Stimulated activated CD8-positive, alpha-beta memory T cell treated with anti-CD3 and anti-CD28 coated beads, Interleukin-15, amount 100 ng/mL, for 24 hours (primary cell): Measurements from ENCODE around the gene ACACA.

Experiments
- DNase-seq: peaks from one replicate; pipeline ENCODE4 v3.0.0-alpha.2; 2020; ENCODE audit warnings: low read depth

ACACA gene

GRCh38 chr17:37130984-37131446 is 275.6 kb downstream of the ACACA start:
- no peak for DNase-seq

GRCh38 chr17:37124821-37125173 is 281.8 kb downstream of the ACACA start:
- DNase-seq, result no peak

DNA sequence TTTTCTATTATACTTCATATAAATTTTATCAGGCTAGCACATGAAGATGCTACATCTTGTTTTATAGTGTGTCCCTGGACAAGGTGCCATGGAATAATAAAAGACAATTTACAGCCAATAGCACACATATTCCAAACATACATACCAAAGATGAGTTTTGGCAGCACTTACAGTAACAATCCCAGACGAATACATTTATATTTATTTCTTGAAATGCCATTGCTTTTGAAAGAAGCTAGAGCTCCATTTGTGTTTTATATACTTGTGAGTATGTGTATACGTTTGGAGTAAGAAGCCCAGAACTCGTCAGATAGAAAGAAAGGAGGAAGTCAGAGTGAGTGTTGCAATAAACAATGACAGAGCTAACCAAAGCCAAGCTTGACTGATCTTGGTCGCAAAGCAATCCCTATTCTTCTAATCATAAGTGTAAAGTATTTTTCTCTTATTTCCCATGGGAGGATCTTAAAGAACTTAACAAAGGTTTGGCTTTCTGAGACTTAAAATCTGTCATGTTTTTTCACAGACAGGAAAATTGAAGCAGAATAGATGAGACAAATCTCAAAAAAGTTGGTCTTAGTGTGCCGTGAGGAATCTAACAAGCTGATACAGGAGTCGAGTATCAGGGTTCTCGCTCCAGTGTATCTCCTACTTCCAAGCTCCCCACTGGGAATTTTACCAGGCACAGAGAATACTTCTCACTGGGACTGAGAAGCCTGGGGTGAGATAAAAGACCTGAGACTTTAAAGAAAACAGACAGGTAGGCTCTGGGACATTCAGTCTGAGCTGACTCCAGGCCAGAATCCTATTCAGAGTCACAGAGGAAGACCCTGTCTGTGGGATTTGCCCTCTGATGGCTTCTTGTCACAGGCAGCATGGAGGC is 282.5 kb downstream of the ACACA start:
- no peak for DNase-seq

DNA sequence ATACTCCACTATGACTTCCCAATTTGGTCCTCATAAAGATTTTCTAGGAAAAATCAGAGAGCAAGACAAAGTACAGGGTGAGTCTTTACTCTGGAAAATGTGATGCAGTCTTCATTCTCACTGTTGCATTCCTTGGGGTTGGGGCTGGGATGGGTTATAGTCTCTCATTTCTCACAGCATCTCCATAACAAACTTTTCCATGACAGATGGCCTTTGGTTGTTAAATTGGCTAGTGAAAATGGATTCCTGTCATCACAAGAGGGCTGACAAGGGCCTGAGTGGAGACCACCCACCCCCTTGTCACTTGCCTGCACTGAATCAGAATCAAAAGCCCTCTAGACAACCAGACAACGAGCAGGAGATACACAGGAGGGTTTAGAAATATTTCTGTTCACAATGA is 283.2 kb downstream of the ACACA start:
- no peak for DNase-seq

- no peak for DNase-seq
Measured at GRCh38 chr17:37121616-37122015, 285.0 kb downstream of the ACACA start.

DNA sequence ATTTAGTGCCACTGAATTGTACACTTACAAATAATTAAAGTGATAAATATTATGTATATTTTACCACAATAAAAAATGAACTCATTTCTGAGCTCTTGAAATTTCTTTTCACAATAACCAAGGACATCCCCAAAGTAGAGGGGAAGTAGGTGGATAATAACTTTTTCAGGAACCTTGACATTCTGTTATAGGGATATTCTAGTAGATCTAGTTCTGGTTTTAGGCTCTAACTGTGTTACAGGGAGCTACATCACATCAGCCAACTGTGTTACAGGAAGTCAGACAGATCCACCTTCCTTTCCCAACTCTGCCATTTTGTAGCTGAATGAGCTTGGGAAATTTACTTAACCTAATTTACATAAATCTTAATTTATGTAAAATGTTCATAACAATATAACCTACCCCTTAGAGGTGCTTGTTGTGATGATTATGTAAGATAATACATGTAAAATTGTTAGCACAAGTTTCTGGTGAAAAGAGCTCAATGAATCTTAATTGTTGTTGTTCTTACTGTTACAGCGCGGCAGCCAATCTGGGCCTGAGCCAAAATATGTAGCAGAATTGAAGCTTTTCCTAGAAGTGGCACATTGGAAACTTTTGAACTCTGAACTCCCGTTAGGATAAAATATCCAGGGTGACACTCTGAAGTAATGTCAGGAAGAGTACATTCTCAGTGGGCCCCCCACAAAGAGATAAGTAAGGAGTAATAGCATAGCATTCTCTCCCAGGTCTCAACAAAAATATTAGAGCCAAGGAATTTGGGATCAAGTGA is 288.1 kb downstream of the ACACA start:
- no peak for DNase-seq

- no peak for DNase-seq
Measured at GRCh38 chr17:37117373-37118142, 289.1 kb downstream of the ACACA start.

GRCh38 chr17:37116671-37117185 is 289.9 kb downstream of the ACACA start:
- no peak for DNase-seq

DNA sequence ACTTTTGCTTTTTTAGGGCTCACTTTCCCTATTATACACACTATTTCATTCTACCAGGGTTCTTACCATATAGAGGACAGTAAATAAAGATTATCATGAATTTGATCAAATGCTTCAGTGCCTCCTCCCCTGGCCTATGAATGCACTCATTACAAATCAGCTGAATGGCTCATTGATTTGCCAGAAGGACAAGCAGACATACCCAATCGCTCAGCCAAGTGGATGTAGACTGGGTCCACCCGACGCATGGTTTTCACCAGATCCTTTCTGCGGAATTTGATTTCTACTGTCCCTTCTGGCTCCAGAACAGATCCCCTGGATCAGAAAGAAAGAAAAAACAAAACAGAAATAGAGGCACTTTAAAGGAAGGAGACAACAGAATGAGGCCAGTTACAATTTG is 295.3 kb downstream of the ACACA start:
- DNase-seq, result no peak

GRCh38 chr17:37110746-37111145 is 295.9 kb downstream of the ACACA start:
- DNase-seq, result no peak

- DNase-seq, result no peak
Measured at GRCh38 chr17:37109731-37110710, 296.6 kb downstream of the ACACA start.

- DNase-seq, result no peak
Measured at GRCh38 chr17:37109106-37109505, 297.5 kb downstream of the ACACA start.

- DNase-seq, result no peak
Measured at GRCh38 chr17:37107406-37108083, 299.1 kb downstream of the ACACA start.

DNA sequence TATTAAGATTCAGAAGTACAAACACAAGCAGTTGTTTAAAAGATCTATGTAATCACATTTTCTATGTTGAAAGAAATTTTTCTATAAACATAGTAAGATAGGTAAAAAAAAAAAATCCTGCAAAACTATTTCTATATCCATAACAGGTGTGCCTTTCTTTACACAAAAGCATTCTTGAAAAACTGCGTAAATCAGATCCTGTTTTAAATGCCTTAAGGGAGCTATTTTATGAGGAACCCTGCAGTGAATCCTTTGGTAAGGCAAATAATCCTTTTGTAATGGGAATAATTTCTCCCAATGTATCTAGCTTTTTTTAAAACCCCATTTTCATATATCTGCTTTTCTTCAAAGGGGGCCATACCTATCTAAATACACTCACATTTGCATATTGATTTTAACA is 300.6 kb downstream of the ACACA start:
- no peak for DNase-seq

DNA sequence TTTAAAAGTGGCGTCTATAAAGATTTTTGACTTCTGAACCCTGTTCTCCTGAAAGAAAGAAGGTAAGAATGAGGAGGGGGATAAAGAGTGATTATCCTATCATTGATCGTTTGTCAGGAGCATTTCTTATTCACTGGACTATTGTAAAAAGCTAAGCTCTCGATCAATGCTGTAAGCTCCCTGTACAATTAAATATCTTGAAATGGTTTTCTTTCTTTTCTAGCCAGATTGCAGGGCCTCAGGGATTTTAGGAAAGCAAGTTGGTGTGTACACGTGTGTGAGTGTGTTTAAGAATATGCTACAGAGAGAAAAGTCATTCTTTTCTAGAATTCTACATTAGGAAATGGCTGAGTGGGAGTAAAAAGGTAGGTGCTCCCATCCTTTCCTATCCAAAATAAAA is 303.4 kb downstream of the ACACA start:
- DNase-seq, result no peak

DNA sequence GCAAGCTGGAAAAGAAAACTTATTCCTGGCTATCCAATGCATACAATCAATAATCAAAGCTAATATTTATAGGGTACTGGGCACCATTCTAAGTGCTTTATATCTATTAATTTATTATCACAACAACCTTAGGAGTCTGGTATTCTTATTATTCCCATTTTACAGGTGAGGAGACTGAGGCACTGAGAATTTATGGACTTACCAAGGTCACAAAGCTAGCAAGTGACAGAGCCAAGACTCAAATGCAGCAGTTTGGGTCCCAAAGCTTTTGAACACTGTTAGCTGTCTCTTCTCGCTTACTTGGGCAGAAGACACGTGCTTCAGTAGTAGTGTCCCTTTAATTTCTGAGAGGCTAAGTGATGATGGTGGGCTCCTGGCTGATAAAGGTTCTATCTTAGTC is 305.3 kb downstream of the ACACA start:
- no peak for DNase-seq

- DNase-seq, result no peak
Measured at GRCh38 chr17:37100231-37100630, 306.4 kb downstream of the ACACA start.

- DNase-seq, result no peak
Measured at GRCh38 chr17:37098910-37099664, 307.5 kb downstream of the ACACA start.

DNA sequence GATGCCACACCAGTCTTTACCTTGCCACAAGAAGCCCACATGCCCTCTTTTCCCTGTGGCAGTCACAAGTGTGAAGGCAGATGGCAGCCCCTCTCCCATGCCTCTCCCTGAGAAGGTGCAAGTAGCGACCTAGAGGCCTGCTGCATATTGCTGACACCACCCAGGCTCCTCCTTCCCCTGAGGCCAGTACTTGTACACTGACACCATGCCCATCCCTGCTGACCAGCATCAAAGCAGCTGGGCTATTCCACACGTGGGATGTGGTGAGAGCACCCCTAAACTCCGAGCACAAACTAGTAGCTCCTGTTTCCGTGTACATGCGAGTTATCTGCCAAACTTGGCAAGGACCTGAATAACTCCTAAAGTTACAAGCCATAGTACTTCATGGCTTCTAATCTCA is 308.5 kb downstream of the ACACA start:
- no peak for DNase-seq

- no peak for DNase-seq
Measured at GRCh38 chr17:37097154-37097553, 309.5 kb downstream of the ACACA start.
